Spinal cord (tissue), 10 donors: ENCODE data around the gene CFH. TPM values are rescaled to one million over a fixed set of nuclear protein-coding genes. Genes with fewer than 3 reads are reported as not detected.
"Not testable (repeated sequence)": the region's sequence is repeated elsewhere in the genome, so short reads cannot be mapped to it uniquely, and the experiment has no call there.

Source experiments
- DNase-seq, 6 donors: peaks; one replicate each; pipeline versions ENCODE4 v3.0.0 to v3.0.0-alpha.2; 2013 to 2015; ENCODE audit warnings: low spot score in 6 of 6, low read depth in 4 of 6
- H3K27ac ChIP-seq: one replicate; pipeline ENCODE4 v1.5.1; 2013; ENCODE audit warnings: low read depth, low read length, control low read depth
- H3K27me3 ChIP-seq: one replicate; pipeline ENCODE4 v1.6.1; 2013; ENCODE audit warnings: low read length; ENCODE audit not compliant: control insufficient read depth, insufficient read depth
- H3K36me3 ChIP-seq: one replicate; pipeline ENCODE4 v1.6.1; 2013; ENCODE audit warnings: low read length; ENCODE audit not compliant: control insufficient read depth, insufficient read depth
- H3K4me1 ChIP-seq: one replicate; pipeline ENCODE4 v1.6.1; 2013; ENCODE audit warnings: low read length; ENCODE audit not compliant: control insufficient read depth, insufficient read depth
- H3K4me3 ChIP-seq: one replicate; pipeline ENCODE4 v1.5.1; 2013; ENCODE audit warnings: low read depth, low read length, control low read depth
- H3K9me3 ChIP-seq: one replicate; pipeline ENCODE4 v1.6.1; 2013; ENCODE audit warnings: low read length; ENCODE audit not compliant: control insufficient read depth, insufficient read depth
- WGBS: methylation state at CpG from one replicate; pipeline ENCODE4 v1.1.5; 2013; ENCODE audit warnings: missing lambda C conversion rate; ENCODE audit not compliant: insufficient coverage; 5-methylcytosine and 5-hydroxymethylcytosine counted together
- polyA plus RNA-seq, 2 donors: library from polyadenylated mRNA; unstranded; fragments of 120-200 nt; gene quantifications; one replicate each; pipeline ENCODE4 v1.2.1, GENCODE V29; 2013; ENCODE audit not compliant: insufficient read length in 2 of 2
- total RNA-seq, 2 donors: library from RNA; depleted of rRNA in 1 of 2; stranded (reverse); fragments of 120-200 nt in 1 of 2; fragments of >200 nt in 1 of 2; gene quantifications; one replicate each; pipeline versions ENCODE4 v1.2.3 to v1.2.4, GENCODE V29; 2013 to 2014
- donor health status: healthy.

CFH gene
- total and polyA plus RNA-seq, 4 donors = 12.4 to 982 (median 132) TPM

GRCh38 chr1:196680107-196680506 is 28.3 kb downstream of the CFH start:
- Histone ChIP-seq H3K36me3 (no peaks in the 10 kb centered on the region), H3K27me3 (no peaks in the 10 kb centered on the region), H3K27ac (no peak overlapping the region), H3K9me3 (no peaks in the 10 kb centered on the region), H3K4me1 (no peaks in the 10 kb centered on the region), H3K4me3 (no peak overlapping the region)
- no peak for DNase-seq
- no CpG with 5 or more reads among the region's 2 CpGs for WGBS

- WGBS = no CpG with 5 or more reads among the region's 4 CpGs
- no peak overlapping the region for H3K4me3 ChIP-seq
- no peaks in the 10 kb centered on the region for H3K9me3 ChIP-seq
- no peaks in the 10 kb centered on the region for H3K36me3 ChIP-seq
- no peak overlapping the region for H3K27ac ChIP-seq
- no peaks in the 10 kb centered on the region for H3K4me1 ChIP-seq
- DNase-seq = no peak
- no peaks in the 10 kb centered on the region for H3K27me3 ChIP-seq
These were observed 32.6 kb downstream of the CFH start for GRCh38 chr1:196684476-196684875.

GRCh38 chr1:196685506-196685905 is 33.7 kb downstream of the CFH start:
- no peak overlapping the region for H3K4me3 ChIP-seq
- no peaks in the 10 kb centered on the region for H3K27me3 ChIP-seq
- WGBS = no CpG with 5 or more reads among the region's 1 CpG
- DNase-seq = no peak
- no peaks in the 10 kb centered on the region for H3K4me1 ChIP-seq
- no peak overlapping the region for H3K27ac ChIP-seq
- no peaks in the 10 kb centered on the region for H3K36me3 ChIP-seq
- H3K9me3 ChIP-seq = no peaks in the 10 kb centered on the region

- no peak overlapping the region for H3K27ac ChIP-seq
- H3K36me3 ChIP-seq = no peaks in the 10 kb centered on the region
- no peak overlapping the region for H3K4me3 ChIP-seq
- no peaks in the 10 kb centered on the region for H3K27me3 ChIP-seq
- no CpG with 5 or more reads among the region's 3 CpGs for WGBS
- no peaks in the 10 kb centered on the region for H3K4me1 ChIP-seq
- H3K9me3 ChIP-seq = no peaks in the 10 kb centered on the region
- no peak for DNase-seq
These were observed 37.2 kb downstream of the CFH start for GRCh38 chr1:196689001-196689400.

GRCh38 chr1:196690582-196690981 is 38.7 kb downstream of the CFH start:
- Histone ChIP-seq H3K9me3 (no peaks in the 10 kb centered on the region), H3K27ac (no peak overlapping the region), H3K4me1 (no peaks in the 10 kb centered on the region), H3K36me3 (no peaks in the 10 kb centered on the region), H3K4me3 (no peak overlapping the region), H3K27me3 (no peaks in the 10 kb centered on the region)
- 79% methylated on average over 5 of the region's 5 CpGs for WGBS
- no peak for DNase-seq

- DNase-seq = no peak
- peaks cover 4% of the 10 kb centered on the region for H3K9me3 ChIP-seq
- no peak overlapping the region for H3K27ac ChIP-seq
- H3K4me1 ChIP-seq = no peaks in the 10 kb centered on the region
- H3K36me3 ChIP-seq = no peaks in the 10 kb centered on the region
- H3K27me3 ChIP-seq = no peaks in the 10 kb centered on the region
- no peak overlapping the region for H3K4me3 ChIP-seq
- WGBS = no CpG with 5 or more reads among the region's 2 CpGs
These were observed 47.1 kb downstream of the CFH start for GRCh38 chr1:196698993-196699392.

GRCh38 chr1:196701144-196701543 is 49.3 kb downstream of the CFH start:
- Histone ChIP-seq H3K27me3 (no peaks in the 10 kb centered on the region), H3K4me3 (no peak overlapping the region), H3K4me1 (no peaks in the 10 kb centered on the region), H3K36me3 (no peaks in the 10 kb centered on the region), H3K27ac (no peak overlapping the region), H3K9me3 (peaks cover 2% of the 10 kb centered on the region)
- DNase-seq = no peak
- WGBS = 100% methylated on average over 1 of the region's 1 CpG

- not testable (repeated sequence) for H3K27ac ChIP-seq, H3K9me3 ChIP-seq, H3K4me1 ChIP-seq, H3K27me3 ChIP-seq, H3K36me3 ChIP-seq, H3K4me3 ChIP-seq, DNase-seq
- 89% methylated on average over 2 of the region's 2 CpGs for WGBS
These were observed 58.0 kb downstream of the CFH start for GRCh38 chr1:196709892-196710291.

GRCh38 chr1:196717868-196718267 is 66.0 kb downstream of the CFH start:
- Histone ChIP-seq H3K27ac (no peak overlapping the region), H3K4me3 (no peak overlapping the region), H3K27me3 (no peaks in the 10 kb centered on the region), H3K9me3 (no peaks in the 10 kb centered on the region), H3K4me1 (no peaks in the 10 kb centered on the region), H3K36me3 (no peaks in the 10 kb centered on the region)
- DNase-seq = no peak
- WGBS = 72% methylated on average over 2 of the region's 2 CpGs

GRCh38 chr1:196723325-196724185 is 71.7 kb downstream of the CFH start:
- WGBS = 82% methylated on average over 14 of the region's 14 CpGs
- H3K4me1 ChIP-seq = no peaks in the 10 kb centered on the region
- H3K36me3 ChIP-seq = no peaks in the 10 kb centered on the region
- no peaks in the 10 kb centered on the region for H3K27me3 ChIP-seq
- H3K27ac ChIP-seq = no peak overlapping the region
- peak in 1 of 6 donors; percentile 9 for DNase-seq
- peaks cover 2% of the 10 kb centered on the region for H3K9me3 ChIP-seq
- no peak overlapping the region for H3K4me3 ChIP-seq
